ENCODE results near the gene WNK4.
A peak's percentile ranks its signal among the peaks of the same experiment; 100 is the strongest.

Gene WNK4

DNA sequence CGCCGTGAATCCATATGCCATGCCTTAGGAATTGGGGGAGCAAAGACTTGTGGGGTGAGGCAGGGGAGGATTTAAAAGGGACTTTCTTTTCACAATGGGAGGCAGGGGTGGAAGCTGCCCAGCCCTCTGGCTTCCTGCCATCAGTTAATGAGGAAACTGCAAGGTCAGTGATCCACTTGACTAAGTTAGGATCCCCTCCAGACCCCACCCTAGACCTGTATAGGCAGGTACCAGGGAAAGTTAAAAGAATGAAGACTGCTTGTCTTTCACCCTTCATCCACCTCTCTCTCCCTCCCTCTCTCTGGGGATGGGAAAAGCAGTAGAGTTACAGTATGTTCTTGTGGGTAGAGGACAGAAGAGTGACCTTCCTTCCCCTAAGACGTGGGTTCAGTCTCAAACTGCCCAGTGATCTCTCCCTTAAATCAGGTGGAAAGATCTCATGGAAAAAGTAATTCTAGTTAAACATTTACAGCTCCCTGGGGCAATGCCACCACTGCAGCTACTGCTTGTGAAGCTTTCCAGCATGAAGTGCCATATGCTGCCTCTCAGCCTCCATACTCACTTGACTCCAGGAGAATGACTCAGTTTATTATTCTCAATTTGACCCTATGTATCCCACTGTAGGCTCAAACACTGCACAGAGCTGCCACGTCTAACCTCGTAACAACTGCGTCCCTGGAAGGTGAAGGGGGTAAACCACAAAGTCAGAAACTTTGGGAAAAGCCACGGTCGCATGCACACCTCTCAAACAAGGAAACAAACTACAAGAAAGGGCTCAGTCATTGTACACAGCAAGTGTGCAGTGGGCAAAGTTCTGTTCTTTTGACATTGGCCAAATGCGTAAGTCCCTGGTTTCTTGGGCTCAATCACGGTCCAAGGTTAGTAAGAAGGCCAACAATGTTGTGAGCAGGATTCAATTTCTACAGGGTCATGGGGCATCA lies 16.9 kb downstream of the WNK4 start:
- no peak for DNase-seq (ENCODE audit: low read depth in 2 of 2)

DNA sequence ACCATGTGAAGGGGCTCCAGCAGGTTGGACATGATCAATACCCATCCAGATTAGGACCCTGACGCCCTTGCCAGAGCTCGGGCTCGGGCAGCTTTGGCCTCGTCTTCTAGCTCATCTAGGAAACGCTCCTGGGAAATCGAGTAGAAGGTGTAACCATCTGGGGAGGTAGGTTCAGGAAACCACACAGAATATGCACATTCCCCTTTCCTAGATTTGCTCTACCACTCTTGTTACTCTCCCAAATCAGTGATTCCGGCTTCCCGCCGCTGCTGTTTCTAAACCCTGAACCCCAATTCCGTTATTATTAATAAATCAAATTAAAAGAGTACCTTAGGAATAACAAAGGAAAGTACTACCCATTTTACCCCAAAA lies 17.6 kb downstream of the WNK4 start:
- DNase-seq (ENCODE audit: low read depth in 2 of 2): no peak

DNA sequence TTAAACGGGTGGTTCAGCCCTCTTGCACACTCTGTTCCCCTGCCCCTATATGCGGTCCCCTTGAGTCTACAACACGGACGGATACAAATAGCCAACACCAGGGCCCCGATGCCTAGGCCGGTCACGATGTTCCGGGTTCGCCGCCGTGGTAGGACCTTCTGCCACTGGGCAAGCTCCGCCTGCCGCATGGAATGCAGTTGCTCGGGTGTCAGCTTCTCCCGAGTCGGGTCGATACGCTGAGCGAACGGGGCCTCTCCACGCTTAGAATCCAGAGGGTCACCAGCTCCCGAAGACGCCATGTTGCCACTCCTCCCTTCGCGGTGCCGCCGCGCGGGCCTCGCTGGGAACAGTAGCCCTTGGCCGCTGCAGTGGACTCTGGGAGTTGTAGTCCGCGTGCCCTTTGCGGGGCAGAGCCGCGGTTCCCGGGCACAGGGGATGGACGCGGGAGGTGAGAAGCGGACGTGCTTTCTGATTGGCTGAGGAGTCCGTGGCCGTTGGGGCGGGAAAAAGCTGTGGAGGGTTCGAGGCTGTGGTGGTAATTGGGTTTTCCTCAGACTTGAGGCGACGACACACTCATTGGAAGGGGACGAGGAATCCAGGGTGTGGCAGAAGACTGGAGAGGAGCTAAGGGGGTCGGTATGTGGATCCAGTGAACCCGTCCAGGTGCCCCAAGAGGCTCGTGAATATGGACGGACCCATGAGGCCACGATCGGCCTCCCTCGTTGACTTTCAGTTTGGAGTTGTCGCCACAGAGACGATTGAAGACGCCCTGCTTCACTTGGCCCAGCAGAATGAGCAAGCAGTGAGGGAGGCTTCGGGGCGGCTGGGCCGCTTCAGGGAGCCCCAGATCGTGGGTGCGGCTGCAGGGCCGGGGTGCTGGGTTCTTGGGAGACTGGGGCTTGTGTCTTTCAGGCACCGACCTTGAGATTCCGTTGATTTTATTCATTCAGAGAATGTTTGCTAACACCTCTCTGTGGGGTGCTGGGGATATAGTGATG lies 18.3 kb downstream of the WNK4 start, which contains the start of the genes CNTD1 and COA3:
TSS of gene CNTD1 (plus strand) at position 479 of the 998 bp plus-strand sequence. CDS start at position 686, 207 bp downstream.
TSS of gene COA3 (minus strand) at position 322 of the 998 bp plus-strand sequence. CDS start at position 299, 23 bp downstream.
- DNase-seq (ENCODE audit: low read depth in 2 of 2): peak; percentile 78 to 81

DNA sequence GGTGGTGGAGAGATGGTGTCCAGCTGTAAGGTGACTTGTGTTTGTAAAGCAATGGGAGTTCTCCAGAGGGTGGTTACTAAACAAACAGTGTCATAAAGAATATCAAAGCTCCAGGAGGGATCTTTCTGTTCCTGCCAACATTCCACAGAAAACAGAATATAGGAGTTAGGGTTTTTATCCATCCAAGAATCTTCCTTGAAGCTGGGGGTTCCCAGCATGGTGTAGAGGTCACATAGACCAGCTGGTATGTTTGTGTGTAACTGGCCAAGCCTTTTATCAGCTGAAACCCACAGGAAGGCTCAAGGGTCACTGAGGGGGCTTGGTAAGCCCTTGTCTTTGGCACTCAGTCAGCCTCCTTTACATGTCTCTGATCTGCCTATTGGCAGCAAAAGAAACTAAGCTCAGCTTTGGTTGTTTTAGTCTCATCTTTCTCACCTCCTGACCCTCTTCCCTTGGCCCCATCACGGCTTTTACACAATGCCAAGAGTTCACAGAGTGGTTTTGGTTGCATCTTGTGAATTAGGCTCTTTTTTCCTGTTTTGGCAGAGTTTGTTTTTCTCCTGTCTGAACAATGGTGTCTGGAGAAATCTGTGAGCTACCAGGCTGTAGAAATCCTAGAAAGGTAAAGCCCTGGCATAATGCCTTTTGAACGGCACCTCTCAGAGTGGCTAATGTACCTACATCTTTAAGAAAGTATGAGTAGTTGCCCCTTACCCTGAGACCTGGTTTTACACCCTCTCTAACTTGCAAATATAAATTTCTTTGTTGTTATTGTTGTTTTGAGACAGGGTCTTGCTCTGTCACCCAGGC lies 22.9 kb downstream of the WNK4 start:
- DNase-seq (ENCODE audit: low read depth in 2 of 2): no peak

DNA sequence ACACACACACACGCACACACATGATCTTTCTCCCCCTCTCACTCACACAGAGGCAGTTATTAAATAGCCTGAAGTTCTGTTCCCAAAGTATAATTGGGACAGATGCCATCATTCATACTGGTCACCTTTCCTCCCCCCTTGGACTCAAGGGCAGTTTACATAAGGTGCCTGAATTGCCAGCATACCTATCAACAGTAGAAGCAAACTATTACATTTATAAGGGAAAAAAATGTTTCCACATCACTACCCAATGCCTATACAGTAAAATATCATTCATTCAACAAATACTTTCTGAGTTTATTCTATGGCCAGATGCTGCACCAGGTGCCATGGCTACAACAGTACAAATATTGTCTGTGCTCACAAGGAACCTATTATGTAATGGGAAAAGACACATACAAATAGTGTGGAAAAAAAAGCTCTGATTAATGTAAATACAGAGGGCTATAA lies 24.5 kb downstream of the WNK4 start:
- no peak for DNase-seq (ENCODE audit: low read depth in 2 of 2)

DNA sequence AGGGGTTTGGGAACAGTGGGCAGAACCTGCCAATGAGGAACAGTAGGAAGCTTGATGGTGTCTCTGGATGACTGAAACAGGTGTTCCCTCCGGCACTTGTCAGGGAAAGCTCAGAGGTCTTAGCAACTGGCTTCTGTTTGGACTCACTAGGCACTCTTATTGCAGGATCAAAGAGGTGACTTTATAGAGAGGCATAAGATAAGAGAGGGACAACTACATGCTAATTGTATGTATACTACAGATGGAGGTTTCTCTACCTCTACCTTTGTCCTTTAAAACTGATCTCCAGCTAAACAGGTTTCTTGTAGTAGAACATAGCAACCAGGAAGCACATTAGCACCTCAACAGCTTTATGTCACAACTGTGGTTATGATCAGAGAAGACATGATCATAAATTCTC lies 25.8 kb downstream of the WNK4 start:
- DNase-seq (ENCODE audit: low read depth in 2 of 2): no peak

DNA sequence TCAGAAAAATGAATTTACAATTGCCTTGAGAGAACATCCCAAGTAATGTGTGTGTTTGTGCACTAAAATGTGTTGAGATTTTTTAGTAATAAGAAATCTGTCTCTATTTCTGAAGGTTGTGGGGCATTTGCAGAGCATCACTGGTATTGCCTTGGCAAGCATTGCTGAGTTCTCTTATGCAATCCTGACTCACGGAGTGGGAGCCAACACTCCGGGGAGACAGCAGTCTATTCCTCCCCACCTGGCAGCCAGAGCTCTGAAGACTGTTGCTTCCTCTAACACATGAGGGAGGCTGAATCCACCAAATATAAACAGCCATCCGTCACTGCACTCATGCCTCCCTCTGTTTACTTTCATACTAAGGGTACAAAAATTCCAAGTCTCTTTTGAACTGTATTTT lies 28.8 kb downstream of the WNK4 start:
- DNase-seq (ENCODE audit: low read depth in 2 of 2): no peak

DNA sequence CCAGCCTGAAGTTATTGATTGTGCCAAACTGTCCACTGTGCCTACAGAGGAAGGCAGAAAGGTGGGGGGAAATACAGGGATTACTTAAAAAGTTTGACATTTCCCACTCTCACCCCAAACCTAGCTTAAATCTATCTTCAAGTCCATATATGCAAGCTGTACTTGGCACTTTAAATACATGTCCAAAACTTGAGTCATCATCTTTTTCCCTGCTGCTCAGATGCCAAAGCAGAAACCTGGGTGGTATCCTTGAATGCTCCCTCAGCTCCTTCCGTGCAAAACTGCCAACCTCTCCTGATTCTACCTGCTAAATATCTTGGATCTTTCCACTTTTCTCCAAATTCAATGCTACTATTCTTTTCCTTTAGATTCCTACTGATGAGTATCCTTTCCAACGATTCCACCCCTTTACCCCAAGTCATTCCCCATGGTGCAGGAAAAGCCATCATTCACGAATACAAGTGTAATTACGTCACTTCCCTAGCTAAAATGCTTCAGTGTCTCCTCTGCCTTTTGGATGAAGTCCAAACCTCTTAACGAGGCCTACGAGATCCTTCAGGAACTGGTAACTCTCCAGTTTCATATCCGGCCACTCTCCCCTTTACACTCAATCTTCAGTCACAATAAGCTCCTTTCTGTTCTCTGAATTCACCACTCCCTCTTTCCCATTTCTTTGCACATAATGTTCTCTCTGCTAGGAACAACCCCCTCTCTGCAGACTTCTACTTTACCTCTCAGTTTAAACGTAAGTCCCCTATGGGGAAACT lies 34.4 kb downstream of the WNK4 start:
- no peak for DNase-seq (ENCODE audit: low read depth in 2 of 2)

DNA sequence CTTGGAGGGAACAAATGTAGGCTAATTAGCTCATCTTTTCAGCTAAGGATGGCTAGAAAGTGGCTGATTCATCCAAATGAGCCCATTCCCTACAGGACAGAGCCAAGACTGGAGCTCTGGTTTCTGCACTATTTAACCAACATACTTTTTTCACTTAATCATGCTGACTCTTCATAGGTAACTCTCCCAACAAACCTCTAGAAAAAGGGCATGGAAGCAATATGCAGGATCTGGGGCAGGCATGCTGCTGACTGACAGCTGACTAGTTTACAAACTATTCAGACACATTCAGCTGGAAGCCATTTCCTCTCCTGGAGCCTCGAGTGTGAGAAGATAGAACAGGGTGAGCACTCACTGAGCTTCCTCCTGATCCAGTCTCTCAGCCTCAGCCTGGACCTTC lies 37.5 kb downstream of the WNK4 start:
- no peak for DNase-seq (ENCODE audit: low read depth in 2 of 2)

DNA sequence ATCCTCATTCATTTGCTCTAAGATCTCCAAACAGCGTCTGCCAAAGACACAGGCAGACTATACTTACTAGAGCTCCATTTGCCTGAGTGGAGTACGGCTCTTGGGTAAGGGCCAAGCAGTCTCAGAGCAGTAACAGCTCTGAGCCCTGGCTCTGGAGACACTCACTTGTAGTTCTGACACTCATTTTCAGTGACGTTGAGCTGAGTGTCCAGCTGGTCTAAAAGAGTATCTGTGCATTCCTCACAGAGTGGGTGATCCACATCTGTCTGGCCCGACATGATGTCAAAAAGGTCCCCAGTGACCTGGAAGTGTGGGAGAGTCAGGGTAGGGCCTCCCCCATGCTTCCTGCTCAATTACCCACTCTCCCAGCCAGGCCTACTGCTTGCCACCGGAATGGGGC lies 38.0 kb downstream of the WNK4 start:
- no peak for DNase-seq (ENCODE audit: low read depth in 2 of 2)

DNA sequence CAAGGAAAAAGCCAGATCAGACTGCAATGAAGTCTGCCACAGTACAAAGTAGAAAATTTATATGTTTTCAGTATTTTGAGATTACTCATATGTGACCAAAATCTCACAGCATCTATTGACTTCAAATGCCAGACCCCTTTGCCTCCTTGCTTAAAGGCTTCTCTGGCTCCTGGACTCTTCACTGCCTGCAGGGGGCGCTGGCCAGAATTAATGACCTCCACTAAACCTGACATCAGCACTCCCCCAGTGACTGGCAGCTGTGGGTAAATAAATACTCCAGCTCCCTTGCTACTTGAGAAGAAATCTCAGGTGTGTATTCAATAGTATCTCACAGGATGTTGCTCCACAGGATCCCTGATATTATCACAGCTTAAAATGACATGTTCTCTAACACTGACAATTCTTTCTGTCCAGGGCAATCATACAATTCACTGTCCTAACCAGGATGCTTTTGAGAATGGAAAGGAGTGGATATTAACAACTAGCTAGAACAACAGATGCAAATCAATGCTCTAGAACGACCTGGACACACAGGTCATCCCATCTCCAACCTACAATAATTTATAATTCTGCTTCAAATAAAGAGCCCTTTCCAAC lies 39.6 kb downstream of the WNK4 start:
- DNase-seq (ENCODE audit: low read depth in 2 of 2): peak; percentile 67 to 71

DNA sequence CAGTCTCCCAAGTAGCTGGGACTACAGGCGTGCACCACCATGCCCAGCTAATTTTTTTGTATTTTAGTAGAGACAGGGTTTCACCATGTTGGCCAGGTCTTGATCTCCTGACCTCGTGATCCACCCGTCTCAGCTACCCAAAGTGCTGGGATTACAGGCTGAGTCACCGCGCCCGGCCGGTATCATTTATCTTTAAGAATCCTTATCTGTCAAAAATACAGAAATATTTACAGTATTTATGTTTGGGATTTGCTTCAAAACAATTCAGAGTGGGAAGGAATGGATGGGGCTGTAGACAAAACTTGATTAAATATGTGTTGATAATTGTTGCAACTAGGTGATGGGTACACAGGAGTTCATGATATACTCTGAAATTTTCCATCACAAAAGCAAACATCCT lies 40.8 kb downstream of the WNK4 start:
- no peak for DNase-seq (ENCODE audit: low read depth in 2 of 2)

DNA sequence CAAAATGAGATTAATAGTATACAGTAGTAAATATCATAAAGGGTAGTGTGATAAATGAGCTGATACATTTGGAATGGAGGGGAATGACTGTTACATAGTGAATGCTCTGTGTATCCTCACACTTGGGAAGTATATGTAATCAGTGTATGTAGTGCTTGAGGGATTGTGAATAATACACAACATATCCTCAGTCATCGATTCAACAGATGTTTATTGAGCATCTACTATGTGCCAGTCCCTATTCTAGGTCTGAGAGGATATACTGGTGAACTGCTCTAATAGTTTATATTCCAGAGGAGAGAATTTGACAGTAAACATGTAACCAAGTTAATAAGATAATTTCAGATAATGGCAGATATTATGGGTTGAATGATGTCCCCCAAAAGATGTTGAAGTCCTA lies 47.1 kb downstream of the WNK4 start:
- DNase-seq (ENCODE audit: low read depth in 2 of 2): no peak

DNA sequence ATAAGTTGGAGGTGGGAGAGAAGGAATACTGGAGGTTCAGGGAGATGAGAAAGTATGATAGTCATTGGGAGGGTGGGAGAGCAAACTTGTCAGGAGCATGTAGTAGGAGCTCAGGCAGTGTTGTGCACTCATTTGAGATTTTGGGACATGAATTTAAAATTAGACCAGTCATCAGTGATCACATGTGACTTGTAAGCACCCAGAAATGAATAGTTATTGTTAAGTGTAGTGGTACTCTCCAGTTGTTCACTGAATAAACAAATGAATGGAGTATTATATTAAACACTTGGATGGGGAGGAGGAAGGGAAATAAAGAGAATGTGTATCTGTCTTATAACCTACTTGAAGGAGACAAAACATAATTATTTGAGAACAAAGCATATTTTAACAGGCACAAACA lies 50.6 kb downstream of the WNK4 start:
- DNase-seq (ENCODE audit: low read depth in 2 of 2): no peak

DNA sequence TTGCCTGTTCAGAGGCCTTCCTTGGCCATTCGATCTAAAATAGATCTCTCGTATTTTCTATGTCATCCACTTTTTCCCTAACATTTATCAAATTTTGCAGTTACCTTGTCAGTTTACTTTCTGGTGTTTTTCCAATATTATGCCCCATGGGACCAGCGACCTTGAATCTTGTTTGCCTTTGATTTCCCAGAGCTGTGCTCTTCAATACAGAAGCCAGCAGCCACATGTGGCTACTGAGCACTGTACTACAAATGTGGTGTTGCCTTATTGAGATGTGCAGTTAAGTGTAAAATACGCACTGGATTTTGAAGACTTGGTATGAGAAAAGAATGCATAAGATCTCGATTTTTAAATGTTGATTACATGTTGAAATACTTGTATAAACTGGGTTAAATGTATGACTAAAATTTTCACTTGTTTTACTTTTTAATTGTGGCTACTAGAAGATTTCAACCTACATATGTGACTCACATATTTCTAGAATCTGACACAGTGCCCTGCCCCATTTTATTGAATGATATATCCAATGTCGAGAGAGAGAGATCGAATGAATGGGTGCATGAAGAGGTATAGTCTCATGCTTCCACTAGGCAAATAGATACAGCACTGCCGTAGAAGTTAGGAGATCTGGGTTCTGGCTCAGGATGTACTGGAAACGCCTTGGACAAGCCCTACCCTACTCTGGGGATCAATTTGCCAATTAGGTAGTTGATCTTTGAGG lies 52.0 kb downstream of the WNK4 start:
- DNase-seq (ENCODE audit: low read depth in 2 of 2): no peak

DNA sequence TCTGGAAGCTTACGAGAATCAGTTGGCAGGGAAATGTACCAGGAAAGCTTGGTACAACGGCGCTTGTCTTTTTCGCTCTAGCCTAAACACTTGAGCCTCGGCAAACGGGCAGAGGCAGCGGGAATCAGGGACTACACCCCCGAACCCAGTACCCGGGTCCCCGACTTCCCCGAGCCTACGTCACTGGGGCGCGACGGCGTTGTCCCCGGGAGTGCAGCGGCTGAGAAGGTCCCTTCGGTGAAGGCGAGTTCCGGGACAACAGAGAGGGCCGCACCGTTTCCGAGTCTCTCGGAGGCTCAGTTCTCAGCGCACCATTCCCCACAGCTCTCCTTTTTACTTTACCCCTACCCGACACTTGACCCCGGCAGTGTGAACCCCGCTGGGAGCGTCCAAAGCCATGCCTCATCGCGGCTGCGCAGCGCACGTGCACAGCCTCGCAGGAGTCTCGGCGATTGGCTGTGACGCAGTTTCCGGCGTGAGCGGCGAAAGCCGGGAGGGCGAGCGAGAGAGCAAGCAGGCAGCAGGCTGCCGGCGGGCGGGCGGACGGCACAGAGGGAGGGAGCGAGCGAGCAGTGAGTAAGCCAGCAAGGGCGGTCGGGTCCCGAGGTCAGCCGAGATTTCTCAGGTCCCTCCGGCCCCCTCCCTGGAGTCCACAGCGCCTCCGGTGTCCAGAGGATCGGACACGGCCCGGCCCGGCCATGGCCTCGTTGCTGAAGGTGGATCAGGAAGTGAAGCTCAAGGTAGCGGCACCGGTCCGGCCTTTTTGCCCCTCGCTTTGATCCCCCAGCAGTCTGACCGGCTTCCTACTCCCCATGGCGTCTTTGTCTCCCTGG lies 52.7 kb downstream of the WNK4 start, which contains the start of gene PSME3:
TSS of gene PSME3 (plus strand) at position 464 of the 833 bp plus-strand sequence. CDS start at position 699, 235 bp downstream.
- DNase-seq (ENCODE audit: low read depth in 2 of 2): peak; percentile 84 to 88

DNA sequence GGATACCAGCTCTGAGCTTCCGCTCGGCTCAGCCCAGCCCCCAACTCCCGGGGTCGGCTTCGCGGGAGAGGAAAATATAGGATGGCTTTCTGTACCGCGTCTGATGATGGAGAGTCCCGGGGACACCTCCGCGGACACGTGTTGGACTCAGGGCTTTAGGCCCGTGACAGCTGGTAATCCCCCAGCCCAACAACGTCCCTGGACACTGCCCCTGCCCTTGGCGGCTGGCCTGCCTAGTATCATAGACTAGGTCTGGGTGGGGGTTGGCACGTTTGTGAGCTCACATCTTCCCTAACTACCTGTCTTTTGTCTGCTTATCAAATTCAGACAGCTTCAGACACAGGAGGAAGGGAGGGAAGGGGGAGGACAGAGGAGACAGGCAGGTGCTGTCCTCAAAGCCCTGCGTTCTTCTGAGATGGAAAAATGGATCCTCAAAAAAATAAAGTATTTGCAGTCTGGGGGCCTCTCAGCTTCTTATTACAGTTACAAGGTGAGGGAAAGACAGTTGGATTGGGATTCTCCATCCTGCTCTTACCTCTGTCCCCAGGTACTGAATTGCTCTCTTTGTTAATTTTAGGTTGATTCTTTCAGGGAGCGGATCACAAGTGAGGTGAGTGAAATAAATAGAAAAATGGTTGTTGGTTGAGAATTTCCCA lies 53.5 kb downstream of the WNK4 start:
- DNase-seq (ENCODE audit: low read depth in 2 of 2): no peak

DNA sequence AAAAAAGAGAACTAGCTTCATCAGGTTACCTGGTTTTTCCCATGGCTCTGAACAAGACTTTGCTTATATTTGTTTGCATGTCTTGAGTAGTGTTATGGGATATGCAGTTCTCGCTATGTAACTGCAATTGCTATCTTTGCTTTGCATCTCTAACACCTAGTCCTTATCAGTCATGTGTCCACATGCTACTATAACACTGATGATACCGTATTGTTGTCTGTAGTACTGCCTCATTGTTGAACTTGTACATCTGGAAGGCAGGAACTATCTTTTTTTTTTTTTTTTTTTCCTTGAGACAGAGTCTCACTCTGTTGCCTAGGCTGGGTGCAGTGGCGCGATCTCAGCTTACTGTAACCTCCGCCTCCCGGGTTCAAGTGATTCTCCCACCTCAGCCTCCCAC lies 55.3 kb downstream of the WNK4 start:
- no peak for DNase-seq (ENCODE audit: low read depth in 2 of 2)
